Measurements from ENCODE around the gene LHPP.

LHPP gene

GRCh38 chr10:124630551-124630950 lies 168.9 kb downstream of the LHPP start:
- no peak for FAIRE-seq

- no peak for FAIRE-seq
Measured at GRCh38 chr10:124632064-124632531, 170.5 kb downstream of the LHPP start.

GRCh38 chr10:124632566-124632965 lies 170.9 kb downstream of the LHPP start:
- no peak for FAIRE-seq

GRCh38 chr10:124636271-124636995 lies 174.8 kb downstream of the LHPP start:
- no peak for FAIRE-seq

- FAIRE-seq = no peak
Measured at GRCh38 chr10:124637091-124637700, 175.6 kb downstream of the LHPP start.

- no peak for FAIRE-seq
Measured at GRCh38 chr10:124637746-124638145, 176.1 kb downstream of the LHPP start.

GRCh38 chr10:124639206-124639605 lies 177.6 kb downstream of the LHPP start:
- no peak for FAIRE-seq

GRCh38 chr10:124639646-124640045 lies 178.0 kb downstream of the LHPP start:
- no peak for FAIRE-seq

GRCh38 chr10:124640056-124640455 lies 178.4 kb downstream of the LHPP start:
- FAIRE-seq = no peak

GRCh38 chr10:124640538-124641231 lies 179.1 kb downstream of the LHPP start:
- FAIRE-seq = no peak

GRCh38 chr10:124641282-124642087 lies 179.9 kb downstream of the LHPP start:
- FAIRE-seq = no peak

GRCh38 chr10:124642088-124642710 lies 180.6 kb downstream of the LHPP start:
- no peak for FAIRE-seq

- no peak for FAIRE-seq
Measured at GRCh38 chr10:124643330-124644009, 181.8 kb downstream of the LHPP start.

GRCh38 chr10:124644236-124644635 lies 182.6 kb downstream of the LHPP start:
- no peak for FAIRE-seq

GRCh38 chr10:124644771-124645415 lies 183.3 kb downstream of the LHPP start:
- no peak for FAIRE-seq

- FAIRE-seq = no peak
Measured at GRCh38 chr10:124645467-124646095, 184.0 kb downstream of the LHPP start.

- no peak for FAIRE-seq
Measured at GRCh38 chr10:124646483-124647352, 185.1 kb downstream of the LHPP start.

GRCh38 chr10:124647421-124648130 lies 186.0 kb downstream of the LHPP start:
- no peak for FAIRE-seq

GRCh38 chr10:124648131-124648475 lies 186.5 kb downstream of the LHPP start:
- FAIRE-seq = no peak
